Nucleus accumbens (tissue), 56 donors: ENCODE measurements around the gene TSPAN5.
"Not testable (repeated sequence)": the region's sequence is repeated elsewhere in the genome, so short reads cannot be mapped to it uniquely, and the experiment has no call there.

Experiments used
- DNase-seq, 56 donors: peaks; one replicate each; lab custom pipeline; 2025; lab: John Stamatoyannopoulos, UW

Gene TSPAN5

DNA sequence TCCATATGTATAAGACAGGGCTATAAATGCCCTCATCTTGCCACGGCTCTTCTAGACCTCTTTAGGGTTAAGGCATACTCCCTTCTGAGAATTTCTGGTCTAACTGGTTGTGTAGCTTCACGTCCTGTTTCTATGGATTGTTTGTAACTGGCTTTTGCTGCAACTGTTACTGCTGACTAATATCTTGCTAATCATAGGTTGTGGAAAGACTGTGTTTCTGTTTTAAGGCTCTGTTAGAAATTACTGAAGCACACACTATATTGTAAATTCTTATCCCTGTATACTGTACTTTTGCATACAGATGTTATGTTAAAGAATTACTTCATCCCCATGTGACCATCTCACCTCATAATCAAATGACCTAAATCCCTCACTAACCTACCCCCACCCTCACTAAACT is 178.8 kb downstream of the TSPAN5 start:
- not testable (repeated sequence) for DNase-seq

DNA sequence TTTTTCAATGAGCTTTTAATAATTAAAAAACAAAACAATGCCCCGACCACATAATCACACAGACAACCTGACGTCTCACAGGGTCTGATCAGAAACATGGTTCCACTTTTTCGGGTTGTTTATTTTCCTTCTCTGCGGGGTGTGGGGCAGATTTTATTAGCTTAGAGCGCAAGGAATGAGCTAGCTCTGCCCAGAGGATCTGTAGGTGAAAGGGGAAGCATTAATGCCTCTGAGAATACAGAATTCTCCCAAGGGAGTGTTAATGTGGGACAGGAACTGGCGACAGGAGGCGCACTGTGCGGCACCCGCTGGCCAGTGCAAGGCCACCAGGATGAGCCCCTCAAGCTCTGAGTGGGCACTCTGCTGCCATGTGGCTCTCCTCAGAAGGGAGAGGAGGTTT is 181.5 kb downstream of the TSPAN5 start:
- no peak for DNase-seq

DNA sequence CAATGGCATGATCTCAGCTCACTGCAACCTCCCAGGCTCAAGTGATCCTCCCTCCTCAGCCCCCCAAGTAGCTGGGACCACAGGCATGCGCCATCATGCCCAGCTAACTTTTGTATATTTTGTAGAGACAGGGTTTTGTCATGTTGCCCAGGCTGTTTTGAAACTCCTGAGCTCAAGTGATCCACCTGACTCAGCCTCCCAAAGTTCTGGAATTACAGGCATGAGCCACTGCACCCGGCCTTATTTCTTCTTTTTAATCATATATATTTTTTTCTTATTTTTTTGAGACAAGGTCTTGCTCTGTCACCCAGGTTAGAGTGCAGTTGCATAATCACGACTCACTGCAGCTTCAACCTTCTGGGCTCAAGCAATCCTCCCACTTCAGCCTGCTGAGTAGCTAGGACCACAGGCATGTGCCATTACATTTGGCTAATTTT is 184.0 kb downstream of the TSPAN5 start:
- no peak for DNase-seq

DNA sequence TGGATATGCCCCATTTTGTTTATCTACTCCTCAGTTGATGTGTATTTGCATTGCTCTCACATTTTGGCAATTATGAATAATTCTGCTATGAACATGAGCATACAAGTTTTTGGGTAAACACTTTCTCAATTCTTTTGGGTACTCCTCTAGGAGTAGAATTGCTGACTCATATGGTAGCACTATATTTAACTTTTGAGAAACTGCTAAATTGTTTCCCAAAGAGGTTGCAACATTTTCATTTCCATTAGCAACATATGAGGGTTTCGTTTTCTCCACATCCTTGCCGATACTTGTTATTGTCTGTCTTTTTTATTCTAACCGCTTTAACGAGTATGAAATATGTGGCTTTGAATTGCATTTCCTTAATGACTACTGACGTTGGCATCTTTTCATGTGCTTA is 185.4 kb downstream of the TSPAN5 start:
- no peak for DNase-seq

DNA sequence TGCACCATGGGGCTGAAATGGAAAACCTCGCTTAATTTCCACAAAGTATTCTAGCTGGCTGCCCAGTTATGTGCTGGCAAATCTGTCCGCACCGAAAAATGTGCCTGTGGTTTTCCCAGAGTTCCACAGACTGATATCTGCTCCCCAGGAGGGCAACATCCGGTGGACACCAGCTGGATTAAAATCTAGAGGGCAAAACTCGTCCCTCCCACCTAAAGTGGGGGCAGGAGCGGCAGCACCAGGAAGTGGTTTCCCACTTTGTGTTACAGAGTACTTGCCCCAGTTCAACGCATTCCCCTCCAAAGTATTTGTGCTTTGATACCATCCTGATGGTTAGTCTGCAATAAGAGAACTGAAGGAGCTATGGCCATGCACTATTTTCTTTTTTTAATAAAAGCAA is 187.6 kb downstream of the TSPAN5 start:
- DNase-seq = no peak

DNA sequence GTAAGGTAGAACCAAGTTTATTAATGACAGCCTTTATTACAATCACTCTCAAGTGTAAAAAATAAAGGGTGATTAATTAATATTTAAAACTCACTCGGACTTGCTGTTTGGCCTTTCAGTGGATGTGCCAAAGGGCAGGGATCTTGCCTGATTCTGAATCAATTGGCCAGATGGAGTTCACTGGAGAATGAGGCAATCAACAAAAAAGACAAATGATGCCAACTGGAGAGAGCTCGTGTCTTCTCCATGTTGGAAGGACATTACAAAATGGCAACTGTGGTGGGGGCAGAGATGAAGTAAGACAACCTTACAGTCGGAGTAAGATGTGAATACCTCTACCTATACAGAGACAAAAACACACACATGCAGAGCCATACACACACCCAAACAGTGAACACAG is 188.0 kb downstream of the TSPAN5 start:
- no peak for DNase-seq

DNA sequence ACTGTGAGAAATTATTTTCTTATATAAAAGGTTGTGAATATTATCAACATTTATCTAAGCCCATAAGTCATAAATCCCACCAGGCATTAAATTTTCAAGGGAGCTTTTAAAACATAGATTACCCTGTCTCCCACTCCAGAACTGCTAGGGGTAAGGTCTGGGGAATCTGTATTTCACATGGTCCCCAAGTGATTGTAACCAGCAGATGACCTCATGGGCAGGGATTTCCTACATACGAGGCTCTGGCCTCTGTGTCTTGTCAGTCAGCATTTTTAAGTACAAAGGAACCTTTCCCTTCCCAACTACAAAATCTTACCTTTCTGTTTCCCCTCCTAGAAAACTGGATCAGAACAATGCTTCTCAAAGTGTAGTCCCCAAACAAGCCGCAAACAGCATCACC is 188.6 kb downstream of the TSPAN5 start:
- no peak for DNase-seq

DNA sequence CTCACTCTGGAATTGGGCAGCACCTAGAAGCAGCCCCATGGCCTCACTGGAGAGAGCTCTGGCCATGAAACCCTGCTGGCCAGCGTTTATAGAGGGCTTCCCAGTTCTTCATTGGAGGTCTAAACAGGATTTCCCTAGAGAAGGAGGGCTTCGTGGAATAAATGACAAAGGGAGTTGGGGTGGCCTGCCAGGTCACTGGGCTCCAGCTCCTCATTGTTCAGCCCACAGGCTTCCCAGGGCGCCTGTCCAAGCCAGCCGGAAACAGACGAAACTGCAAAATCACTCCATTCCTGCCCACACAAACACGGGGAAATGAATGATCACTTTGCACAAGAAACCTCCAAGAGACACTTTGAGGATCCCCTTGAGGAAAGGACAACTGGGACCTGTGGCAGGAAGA is 189.7 kb downstream of the TSPAN5 start:
- peak in 50 of 56 donors; percentile 4 to 78 (median 34) for DNase-seq

DNA sequence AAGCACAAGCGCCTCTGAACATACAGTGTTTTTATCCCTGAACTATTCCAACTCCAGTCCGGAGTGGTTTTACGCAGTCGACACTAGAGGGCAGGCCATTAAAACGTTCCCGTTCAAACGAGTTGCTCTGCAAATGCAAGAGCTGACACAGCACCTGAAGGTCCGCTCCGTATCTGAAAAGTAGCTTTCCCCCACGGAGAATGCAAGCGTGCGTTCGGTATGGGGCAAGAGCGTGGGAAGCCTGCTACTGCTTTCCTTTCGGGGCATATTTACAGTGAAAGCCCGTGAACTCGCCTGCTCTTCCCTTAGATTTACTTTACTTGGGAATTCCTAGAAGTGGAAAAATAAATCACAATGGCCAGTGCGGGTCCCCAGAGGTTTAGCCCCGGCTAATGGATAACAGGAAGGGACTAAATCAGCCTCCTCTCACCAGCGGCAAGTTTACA is 190.8 kb downstream of the TSPAN5 start:
- peak in 54 of 56 donors; percentile 7 to 87 (median 61) for DNase-seq

DNA sequence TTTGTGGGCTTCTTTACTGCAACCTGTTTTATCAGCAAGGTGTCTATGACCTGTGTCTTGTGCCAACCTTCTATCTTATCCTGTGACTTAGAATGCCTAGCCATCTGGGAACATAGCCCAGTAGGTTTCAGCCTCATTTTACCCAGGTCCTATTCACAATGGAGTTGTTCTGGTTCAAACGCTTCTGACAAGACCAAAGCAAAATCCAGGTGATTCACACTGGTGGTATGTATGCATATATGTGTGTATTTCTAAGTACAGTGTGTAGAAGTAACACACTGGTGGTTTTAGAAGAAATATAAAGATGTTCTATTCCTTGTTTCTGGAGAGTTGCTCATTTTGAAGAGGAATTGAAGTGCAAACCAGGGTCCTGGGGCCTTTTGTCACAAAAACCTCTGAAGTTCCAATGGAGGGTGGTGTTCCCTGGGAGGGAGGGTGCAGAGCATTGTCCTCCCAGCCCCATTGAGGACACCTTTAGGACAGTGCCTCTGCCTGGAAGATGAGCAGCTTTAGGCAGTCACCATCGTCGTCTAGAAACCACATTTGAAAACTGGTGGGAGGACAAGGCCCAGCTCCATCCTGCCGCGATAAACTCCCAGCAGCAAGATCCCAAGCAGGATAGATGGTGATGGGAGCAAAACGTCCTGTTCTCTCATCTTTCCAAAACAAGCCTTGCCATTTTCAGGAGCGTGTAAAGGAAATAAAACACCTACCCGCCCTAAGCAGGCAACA is 191.4 kb downstream of the TSPAN5 start:
- peak in 1 of 56 donors; percentile 50 for DNase-seq

DNA sequence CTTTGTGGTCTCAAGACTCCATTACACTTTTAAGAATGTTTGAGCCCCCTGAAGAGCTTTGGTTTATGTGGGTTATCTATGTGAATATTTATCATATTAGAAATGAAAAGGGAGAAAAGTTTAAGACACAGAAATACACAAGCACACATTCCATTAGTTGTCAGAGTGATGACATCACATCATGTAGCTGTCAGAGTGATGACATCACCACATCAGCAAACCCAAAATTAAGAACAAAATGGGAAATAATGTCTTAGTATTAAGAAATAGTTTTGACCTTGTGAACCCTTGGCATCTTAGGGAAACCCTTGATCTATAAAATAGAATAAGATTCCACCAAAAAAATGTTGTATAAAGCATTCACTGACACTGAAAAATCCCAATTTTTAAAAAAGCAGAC is 195.9 kb downstream of the TSPAN5 start:
- no peak for DNase-seq

DNA sequence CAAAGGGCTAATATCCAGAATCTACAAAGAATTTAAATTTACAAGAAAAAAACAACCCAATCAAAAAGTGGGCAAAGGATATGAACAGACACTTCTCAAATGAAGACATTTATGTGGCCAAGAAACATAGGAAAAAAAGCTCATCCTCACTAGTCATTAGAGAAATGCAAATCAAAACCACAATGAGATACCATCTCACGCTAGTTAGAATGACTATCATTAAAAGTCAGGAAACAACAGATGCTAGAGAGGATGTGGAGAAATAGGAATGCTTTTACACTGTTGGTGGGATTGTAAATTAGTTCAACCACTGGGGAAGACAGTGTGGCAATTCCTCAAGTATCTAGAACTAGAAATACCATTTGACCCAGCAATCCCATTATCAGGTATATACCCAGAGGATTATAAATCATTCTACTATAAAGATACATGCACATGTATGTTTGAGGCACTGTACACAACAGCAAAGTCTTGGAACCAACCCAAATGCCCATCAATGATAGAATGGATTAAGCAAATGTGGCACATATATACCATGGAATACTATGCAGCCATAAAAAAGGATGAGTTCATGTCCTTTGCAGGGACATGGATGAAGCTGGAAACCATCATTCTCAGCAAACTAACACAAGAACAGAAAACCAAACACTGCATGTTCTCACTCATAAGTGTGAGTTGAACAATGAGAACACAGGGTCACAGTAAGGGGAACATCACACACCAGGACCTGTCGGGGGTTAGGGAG is 197.1 kb downstream of the TSPAN5 start:
- not testable (repeated sequence) for DNase-seq

DNA sequence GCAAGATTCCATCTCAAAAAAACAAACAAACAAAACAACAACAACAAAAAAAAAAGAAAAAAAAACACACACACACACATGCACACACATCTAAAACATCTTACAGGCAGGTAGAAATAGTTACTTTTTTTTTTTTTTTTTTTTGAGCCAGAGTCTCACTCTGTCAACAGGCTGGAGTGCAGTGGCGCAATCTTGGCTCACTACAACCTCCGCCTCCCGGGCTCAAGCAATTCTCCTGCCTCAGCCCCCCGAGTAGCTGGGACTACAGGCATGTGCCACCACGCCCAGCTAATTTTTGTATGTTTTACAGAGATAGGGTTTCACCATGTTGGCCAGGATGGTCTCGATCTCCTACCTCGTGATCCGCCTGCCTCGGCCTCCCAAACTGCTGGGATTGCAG is 201.0 kb downstream of the TSPAN5 start:
- DNase-seq = not testable (repeated sequence)

DNA sequence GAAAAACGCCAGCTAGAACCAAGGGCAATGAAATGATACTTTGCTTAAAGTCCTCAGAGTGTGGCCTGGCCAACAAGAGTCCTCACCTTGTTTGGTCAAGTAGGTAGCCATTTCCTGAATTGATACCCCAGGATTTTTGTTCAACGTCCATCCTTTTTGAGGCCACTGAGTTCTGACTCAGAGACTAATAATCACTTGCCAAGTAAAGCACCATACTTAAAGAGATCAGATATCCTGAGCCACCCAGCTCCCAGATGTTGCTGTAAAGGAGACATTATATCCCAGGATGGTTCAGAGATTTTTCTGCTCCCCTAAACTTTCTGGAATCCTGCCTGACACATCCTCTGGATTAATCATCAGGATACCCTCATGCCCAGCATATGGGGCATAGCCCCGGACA is 206.3 kb downstream of the TSPAN5 start:
- no peak for DNase-seq

DNA sequence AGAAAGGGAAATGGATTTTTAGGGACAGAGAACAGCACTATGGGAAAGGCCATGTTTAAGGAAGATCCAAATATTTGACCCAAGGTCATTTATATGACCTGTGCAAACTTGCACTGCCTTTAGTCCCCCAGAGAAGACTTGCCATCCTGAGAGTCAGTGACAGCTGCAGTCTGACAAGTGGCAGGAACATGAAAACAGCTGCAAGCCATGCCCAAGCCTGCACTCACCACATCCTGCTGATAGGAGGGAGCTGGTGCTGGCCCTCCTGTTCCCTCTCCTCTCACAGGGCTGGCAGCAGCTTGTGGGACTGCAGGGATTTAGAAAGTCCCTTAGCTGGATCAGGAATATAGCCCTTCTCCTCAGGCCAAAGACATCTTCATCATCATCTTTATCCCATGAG is 209.5 kb downstream of the TSPAN5 start:
- DNase-seq = no peak

DNA sequence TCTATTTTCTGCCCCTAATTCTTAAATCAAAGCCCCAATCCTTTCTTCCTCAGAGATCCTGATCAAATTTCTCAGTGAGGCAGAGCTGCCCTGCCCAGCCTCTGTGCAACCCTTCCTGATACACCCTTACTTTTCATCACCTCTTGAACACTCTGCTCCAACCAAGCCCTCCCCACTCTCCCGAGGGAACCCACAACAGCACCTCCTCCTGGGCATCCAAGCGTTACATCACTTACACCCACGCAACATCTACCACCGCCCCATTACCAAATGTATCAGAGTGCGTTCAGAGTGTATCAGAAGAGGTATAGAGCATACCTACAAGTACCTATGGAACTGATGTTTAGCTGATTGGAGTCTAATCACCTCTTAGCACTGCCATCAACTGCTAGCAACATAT is 210.8 kb downstream of the TSPAN5 start:
- no peak for DNase-seq

DNA sequence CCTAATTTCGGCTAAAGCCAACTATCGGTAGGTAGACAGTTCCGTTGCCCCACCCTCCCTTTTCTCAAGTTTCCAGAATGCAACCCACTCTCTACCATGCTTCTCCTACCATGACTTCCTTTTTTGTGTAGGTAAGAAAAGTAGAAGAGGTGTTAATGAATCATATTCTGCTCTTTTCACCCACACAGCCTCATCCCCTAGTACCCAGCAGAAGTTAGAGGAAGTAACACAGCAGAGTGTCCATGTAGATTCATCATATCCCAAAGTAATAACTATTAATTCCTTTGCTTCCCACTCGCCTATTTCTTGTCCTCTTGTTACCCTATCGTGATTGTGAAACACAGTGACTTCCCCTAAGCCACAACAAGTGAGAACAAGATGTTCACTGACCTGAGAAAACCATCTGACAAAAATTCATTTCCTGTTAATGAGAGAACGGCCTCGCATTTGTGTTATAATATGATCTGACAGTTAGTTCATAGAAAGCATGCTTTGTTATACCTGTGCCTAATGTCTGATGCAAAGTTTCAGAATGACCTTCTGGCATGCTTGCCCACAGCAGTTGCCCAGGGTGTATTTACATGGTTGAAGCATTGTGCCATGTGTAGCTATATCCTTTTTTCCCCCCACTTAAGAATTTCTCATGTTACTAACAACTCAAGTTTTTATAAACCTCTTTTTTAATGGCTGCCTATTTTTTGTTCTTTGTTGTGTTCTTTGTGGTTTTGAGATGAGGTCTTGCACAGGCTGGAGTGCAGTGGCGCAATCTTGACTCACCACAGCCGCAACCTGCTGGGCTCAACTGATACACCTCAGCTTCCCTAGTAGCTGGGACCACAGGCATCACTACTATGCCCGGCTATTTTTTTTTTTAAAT is 211.7 kb downstream of the TSPAN5 start:
- no peak for DNase-seq

DNA sequence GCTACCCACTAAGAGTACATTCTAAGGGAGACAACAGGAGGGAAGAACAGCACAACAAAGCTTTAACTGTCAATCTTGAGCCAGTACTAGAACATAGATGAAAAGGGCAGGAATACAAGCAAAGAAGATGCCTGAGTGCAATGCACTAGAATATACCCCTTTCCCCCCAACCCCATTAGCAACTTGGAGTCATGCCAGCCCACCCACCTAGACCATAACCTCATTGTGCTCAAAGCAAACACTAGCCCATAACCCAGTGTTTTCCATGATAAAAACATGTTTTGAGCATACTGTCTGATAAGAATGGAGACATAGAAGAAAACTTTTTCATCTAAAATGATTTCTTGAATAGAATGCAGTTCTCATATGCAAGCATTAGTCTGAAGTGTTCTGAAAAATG is 214.0 kb downstream of the TSPAN5 start:
- no peak for DNase-seq

DNA sequence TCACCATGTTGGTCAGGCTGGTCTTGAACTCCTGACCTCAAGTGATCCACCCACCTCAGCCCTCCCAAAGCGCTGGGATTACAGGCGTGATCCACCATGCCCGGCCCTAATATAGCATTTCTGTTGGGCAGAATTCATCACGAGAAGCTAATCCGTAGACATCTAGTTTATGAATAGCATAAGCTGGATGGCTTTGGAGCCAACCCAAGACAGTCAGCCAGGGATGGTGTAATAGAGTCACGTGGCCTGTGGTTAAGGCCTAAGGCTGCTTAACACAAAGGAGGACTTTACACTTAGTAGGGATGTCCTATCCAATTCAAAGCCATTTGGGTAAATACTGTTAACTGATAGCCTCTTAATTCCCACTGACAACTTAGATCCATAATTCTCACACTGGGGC is 223.6 kb downstream of the TSPAN5 start:
- no peak for DNase-seq

DNA sequence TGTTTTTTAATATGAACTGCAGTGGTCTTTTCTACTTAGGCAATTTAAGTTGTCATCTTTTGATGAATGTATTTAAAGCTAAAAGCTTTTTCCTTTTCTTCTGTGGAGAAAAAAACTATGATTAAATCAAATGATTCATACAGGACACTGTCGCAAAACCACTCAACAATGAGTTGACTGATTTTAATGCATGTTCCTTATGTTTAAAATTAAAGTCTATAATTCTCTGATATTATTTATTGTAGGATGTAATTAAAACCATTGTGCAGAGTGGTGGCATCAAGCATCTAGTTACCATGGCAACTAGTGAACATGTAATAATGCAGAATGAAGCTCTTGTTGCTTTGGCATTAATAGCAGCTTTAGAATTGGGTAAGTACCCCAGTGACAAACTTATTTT is 224.7 kb downstream of the TSPAN5 start:
- DNase-seq = no peak
